HG02870 (cell line): ENCODE measurements around the gene KCNAB1.

Experiments used
- ATAC-seq: cut with Tn5 transposase; IDR thresholded peaks from one replicate; pipeline ENCODE4 v1.9.1; 2021; ENCODE audit warnings: mild to moderate bottlenecking, moderate library complexity; ENCODE audit not compliant: unreplicated experiment

Gene KCNAB1

DNA sequence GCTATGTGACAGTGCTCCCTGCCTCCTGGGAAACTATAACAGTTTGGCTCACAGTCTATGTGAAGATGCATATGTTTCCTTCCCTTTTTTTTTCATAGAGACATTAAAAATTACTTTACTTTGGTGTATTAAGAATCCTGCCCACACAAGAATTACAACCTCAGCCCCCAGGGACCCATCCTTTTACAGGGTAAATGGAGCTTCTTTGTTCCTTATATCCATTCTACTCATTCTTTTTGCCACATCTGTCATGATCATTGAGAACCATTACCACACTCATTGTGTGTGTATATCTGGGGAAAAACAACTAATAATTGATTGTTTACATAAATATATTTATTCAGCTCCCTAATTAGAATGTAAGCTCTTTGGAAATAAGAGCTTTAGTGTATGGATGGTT lies 277.2 kb downstream of the KCNAB1 start:
- no peak for ATAC-seq

DNA sequence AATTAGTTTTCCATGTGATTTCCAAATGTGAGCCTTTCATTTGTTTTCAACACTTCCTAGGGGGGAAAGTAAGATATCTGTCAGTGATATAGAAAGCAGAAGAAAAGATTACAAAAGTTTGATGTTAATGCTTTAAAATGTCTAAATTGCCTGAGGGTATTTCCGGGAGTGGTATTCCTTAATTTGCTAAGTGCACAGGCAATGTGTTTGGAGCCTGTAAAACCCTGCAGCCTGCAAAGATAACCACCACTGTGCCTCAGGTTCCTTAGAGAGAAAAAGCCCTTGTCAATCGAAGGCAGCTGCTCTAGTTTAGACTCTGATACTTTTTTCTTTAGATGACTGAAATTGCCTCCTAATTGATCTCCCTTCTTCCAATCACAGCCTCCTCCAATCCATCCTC lies 279.7 kb downstream of the KCNAB1 start:
- no peak for ATAC-seq

DNA sequence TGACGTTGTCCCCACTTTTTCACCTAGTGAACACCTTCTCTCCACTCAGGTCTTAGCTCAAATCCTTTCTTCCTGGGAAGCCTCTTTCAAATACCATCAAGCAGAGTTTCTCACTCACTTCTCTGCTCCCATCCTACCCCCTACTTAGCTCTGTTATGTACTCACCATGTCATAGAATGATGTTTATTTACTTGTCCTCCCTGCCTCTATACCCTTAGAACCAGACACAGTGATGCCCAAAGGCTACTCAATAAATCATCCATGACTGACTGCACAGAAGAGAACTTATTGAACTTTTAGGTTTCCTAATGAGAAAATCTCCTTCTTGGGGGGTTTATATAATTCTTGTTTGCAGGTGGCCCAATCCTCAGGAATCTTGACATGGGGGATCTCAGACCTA lies 280.4 kb downstream of the KCNAB1 start:
- no peak for ATAC-seq

DNA sequence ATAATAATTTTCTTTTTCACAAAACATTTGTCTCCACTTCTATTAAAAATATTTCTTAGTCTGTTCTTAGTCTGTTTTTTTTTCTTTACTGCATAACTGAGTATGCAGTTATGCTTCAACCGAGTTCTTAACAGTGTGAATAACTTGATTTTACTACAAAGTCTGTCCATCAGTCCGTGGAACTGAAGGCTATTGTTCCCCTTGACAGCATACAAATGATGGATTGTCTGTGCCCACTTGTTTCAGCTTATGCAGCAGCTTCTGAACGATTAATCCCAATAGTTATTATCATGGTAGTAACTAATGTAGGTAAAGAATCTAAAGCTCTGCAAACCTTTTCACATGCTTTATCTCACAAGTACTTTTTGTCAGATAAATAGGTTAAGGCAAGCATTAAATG lies 283.8 kb downstream of the KCNAB1 start:
- no peak for ATAC-seq

DNA sequence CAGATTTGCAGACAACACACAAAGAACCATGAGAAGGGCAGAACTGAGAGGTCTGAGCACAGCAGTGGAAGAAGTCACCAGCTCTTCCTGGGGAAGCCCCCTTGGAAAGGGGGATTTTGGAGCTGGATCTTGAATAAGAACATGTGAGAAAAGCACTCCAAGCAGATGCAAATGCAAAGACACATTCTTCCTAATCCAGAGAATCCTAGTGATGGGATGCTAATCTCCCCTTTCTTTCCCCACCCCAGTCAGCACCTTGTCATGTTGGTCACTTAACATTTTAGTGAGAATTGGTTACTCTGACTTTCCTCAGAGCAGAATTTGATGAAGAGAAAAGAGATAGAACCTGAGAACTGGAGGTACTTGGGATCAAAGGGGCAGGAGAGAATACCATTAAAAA lies 286.0 kb downstream of the KCNAB1 start:
- no peak for ATAC-seq

DNA sequence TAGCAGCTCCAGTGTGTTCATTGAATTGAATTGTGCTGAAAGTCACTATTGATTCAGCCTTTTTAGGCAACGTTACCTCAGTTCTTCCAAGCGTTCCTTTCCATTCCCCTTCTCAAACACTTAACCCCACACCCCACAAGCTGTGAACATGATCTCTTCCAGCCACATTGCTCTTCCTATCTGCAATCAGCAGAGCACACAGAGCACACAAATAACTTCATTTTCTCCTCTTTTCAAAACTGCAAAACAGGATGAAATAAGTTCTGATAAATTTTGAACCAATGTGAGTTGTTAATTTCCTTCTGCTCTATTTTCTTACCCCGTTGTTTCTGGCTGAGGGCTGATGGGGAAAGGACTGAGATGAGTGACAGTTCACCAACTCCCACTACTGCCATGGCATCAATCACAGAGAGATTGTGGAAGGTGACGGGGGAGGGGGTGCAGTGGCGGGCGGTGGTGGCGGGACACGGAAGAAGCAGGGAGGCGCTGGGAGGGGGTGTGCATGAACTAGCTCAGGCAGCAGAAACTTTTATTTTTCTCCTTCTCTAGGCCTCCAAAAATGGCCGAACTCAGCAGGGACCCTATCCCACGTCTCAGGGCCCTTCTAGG lies 287.3 kb downstream of the KCNAB1 start:
- ATAC-seq: no peak

DNA sequence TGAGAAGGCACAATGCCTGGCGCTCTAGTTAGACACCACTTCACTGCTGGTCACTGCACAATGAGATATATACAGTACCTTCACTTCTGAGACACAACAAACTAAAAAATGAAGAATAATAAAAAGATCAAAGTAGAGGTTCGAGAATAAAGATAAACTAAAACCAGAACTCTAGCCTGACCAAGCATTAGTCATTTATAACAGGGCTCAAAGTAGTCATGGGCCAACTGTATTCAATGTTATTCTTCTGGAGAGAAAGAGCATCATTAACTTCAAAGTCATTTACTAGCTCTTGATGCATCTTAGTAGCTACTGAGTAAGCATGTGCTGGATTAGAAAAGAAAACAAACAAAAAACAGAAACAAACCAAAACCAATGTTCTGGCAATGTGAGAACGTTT lies 289.3 kb downstream of the KCNAB1 start:
- no peak for ATAC-seq

DNA sequence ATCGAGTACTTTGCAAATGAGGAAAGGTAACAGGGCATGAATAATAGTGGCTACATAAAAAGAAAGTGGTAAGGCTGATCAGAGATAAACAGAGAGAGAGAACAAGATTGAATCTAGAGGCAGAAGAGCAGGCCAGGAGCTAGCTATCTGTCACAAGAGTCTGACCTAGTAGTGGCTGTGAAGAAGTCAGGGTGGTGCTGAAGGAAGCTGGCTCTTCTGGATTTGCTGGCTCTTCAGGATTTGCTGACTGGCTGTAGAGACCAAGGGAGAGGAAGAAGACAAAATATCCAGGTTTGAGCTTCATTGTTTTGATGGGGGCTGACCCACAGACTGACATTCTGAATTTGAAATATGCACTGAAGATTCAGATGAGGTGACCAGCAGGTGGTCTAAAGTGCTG lies 292.2 kb downstream of the KCNAB1 start:
- no peak for ATAC-seq

DNA sequence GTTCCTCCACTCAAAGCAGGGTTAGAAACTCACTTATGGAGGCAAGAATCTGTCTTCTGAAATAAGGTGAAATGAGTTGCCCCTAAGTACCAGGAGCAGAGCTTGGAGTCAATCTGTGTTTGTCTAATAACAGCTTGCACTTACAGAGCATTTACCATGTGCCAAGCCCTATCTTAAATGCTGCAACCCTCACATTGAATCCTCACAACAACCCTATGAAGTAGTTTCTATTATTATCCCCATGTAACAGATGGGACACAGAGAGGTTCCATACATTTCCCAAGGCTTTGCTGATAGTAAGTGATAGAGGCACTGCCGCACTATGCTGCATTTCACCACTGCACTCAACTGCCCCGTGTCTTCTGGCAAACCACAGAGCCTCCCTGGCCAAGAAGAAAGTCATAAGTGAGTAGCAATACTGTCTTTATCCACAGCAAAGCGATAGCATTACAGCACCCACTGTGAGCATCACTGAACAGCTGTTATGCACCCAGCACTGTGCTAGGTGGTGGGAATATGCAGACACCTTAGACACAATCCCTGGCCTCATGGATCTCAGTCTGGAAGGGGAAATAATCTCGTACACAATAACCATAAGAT lies 293.0 kb downstream of the KCNAB1 start:
- no peak for ATAC-seq

DNA sequence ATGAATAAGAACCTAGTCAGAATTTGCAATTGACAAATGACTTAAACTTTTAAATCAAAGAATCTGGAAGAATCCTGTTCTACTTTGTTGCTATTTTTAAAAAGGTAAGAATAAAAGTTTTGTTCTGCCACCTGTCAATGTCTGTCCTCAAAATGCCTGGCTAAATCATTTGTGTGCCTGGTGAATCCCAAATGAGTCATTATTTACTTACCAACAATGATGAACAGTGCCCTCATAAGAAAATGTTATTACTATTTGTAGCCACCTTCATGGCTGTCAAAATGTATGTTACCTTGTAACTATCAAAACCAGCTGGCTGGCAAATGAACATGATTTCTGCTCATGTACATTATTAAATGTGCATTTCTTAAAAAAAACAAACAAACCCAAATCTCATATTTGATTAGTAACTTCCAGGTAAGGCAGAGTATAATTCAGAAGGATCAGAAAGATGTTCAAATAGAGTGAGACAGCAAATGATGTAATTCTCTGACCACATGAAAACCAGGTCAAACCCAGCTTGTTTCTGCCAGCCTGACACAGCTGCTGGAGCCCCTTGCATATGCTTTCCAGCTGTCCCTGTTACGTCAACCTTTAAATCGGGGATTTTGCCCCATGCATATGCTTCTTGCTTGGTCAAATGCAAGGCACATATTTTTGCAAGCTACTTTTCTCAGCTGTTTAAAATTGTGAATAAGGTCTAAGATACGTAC lies 296.6 kb downstream of the KCNAB1 start:
- no peak for ATAC-seq

DNA sequence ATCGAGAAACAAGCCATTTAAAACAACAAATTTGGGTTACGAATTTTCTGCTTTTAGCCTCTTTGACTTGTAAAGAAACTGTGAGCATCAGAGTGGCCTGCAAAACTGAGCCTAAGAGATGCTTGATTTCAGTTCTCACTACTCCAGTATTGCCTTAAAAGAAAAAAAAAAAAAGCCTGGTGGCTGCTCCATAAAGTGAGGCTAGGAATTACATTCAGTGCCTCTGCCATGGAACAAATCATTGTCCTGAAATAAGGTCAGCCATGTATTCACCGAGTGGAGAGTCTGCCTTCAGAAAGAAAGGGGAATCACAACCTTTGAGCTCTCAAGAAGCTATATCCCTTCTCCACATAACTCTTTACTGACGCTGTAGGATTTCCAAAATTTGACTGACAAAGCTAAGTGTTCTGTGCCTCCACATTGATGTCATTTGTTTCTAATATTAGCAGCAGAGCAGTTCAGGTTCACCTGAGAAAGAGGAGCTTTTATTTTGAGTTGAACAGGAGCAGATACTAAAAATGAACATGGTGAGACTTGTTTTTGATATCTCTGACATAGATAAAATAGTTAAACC lies 297.3 kb downstream of the KCNAB1 start:
- no peak for ATAC-seq

DNA sequence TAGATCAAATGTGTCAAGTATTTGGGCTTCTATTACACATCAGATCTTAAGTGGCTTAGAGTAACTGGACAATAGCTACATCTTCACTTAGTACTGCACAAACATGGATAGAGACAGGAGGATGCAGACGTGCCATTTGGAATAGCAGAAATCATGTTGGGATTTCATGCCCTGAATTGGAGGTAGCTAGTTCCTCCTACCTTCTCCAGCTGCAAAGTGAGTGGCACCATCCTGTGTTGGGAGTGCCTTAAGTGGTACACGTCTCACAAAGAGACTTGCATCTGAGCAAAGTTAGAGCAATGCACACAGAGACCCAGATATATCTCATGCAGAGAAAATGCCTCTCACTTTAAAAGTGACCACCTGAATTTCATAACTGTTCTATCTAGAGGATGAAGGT lies 298.1 kb downstream of the KCNAB1 start:
- no peak for ATAC-seq

DNA sequence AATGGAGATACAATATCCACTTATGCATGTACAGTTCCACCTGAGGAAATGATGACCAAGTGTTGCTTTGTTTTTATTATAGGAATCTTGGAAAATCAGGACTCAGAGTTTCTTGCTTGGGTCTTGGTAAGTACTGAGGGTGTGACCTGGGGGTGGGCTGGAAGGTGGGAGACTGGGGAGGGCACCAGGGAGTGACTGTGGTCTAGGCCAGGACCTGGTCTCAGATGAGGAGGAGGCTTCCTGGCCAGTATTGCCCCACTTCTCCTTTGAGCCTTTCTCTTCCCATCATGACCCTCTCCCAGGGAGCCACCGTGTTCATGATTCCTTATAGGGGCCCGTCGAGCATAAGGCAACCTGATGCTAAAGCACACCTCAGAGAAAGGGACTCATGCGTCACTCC lies 301.2 kb downstream of the KCNAB1 start:
- ATAC-seq: no peak

DNA sequence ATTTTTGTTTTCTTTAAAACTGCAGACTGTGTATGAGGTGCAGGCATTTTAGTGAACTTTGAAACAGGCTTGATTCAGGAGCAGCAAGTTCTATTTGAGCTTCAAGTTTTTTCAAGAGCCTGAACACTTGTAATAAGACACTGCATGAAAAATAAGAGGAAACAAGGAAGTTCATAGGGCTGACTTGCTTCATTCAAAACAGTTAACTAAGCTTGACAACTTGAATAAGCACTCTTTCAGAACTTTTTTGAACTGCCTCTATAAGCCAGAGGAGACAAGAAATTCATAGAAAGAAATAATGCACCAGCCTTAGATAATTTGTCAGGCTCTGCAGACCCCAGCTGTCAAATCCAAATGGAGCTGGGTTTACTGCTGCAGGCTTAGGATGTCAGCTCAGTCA lies 304.4 kb downstream of the KCNAB1 start:
- no peak for ATAC-seq

DNA sequence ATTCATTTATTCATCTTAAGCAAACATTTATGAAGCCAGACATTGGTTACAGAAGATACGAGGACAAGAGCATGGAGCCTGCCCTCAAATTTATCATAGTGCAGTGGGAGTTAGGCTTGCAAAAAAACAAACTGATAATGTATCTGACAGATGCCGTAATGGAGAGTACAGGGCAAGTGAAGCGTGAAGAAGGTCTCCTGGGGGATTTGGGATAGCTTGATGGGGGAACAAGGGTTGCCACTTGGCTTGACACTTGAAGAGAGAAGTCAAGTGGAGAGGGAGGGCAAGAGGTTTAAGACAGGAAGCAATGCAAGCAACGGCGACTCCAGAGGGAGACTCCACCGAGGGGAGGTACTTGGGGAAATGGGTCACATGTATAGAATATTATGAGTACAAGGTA lies 305.3 kb downstream of the KCNAB1 start:
- no peak for ATAC-seq

DNA sequence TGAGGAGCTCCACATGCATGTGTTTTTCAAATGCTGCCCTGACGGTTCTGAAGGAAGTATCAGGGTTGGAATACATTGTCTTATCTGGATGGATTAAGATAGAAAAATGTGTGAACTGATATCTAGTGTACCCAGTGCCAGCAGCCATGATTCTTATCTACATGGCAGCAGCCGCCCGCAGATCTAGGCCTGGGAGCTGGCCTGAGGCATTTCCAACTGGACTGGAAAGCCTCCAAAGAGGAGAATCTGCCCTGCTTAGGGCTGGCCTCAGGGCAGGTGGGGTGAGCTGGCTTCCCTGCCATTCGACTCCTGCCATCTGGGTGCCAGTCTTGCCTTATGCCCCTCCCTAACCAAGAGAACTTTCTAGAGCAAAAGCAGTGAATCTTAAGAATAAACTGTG lies 308.7 kb downstream of the KCNAB1 start:
- no peak for ATAC-seq

DNA sequence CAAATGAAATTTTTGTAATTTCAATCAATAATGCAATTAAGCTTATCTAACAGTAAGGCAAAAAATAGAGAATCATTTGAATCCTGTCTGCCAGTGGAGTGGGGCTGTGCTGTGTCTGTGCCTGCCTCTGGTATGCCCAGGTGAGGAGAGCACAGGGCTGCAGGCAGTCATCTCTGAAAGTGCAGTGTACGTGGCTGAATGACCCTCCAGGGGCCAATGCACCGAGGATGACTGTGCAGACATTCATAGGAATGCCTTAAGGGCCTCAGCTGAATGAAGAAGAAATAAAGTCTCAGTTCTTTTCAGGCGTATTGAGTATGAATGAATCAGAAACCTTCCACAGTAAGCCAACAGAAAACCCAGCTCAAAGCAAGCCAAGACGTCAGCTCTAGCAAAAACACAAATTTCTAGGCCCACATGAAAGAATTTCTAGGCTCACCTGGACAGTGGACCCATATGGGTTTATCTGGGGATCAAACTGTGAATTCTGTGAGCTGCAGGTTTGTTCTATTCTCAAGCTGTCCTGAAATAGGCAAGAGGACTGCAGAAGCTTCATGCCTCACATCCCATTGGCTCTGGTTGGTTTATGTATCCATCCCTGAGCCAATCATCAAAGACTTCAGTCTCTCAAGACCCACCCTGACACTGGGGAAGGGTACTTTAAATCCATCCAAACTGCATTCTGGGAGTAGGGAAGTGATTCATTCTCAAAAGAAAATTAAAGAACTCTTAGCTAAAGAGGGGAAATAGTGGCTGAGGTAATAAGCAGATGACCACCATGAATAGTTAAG lies 311.2 kb downstream of the KCNAB1 start:
- ATAC-seq: no peak

DNA sequence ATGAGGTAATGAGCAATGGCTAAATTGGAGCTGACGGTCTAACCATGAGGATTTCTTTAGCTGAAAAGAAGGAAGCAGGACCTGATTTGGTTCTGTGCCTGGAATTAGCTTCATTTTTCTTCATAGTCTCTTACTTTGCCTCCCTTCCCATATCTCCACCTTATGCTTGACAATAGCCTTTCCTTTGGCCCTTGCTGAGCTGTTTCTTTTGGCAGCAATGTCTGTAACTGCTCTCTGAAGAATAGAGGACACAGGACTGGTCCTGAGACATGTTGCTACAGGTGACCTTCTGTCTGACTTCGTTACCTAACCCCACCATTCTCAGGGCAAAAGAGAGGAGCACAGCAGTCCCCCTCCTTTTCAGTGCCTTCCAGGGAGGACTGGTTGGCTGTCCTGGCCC lies 312.2 kb downstream of the KCNAB1 start:
- ATAC-seq: no peak

DNA sequence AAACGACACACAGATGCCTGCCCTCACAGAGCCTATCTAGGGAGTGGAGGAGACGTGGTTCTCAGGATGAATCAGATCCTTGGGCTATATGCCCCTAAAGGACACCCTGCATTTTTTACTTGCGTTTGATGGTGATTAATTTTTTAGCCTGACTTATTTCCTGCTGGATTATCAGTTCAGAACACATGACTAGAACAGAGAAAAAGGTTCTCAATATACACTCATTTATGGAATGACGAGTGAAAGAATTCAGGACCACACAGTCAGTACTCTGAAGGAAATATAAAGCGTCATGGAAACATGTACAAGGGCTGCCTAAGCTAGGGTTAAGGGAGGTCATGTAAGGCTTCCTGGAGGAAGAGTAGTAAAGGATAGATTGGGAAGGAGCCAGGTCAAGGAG lies 312.8 kb downstream of the KCNAB1 start:
- no peak for ATAC-seq

DNA sequence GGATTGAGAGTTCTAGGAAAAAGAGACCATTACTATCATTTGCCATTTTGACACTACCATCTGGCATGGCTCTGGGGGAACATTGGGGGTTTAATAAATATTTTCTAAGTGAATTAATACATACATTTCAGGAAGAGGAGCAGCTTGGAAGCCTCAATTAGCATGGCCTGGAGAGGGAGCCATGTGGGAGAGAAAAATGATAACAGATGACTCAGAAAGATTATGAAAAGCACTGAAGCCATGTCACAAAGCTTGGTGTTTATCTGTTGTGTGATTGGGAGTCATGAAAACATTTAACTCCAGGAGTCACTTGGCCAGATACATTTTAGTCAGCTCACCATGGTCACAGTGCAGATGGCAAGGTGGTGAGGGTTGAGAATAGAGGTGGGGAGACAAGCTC lies 313.5 kb downstream of the KCNAB1 start:
- ATAC-seq: no peak

DNA sequence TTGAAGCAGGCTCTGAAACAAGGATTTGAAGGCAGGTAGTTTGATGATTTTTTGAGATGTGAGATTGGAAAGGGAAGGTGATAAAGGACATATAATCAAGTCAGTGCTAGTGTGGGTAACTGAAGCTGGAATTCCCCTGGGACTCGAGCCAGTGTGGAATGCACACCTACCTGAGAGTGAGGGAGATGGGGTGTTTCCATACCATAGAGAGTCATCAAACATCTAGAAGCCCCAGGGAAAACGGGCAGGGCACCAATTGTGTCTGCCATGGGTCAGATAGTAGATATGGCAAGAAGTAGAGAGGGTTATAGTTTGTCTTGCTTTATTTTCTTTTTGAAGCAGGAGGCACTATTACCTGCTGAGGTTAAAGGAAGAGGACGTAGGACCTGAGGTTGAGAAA lies 314.5 kb downstream of the KCNAB1 start:
- no peak for ATAC-seq

DNA sequence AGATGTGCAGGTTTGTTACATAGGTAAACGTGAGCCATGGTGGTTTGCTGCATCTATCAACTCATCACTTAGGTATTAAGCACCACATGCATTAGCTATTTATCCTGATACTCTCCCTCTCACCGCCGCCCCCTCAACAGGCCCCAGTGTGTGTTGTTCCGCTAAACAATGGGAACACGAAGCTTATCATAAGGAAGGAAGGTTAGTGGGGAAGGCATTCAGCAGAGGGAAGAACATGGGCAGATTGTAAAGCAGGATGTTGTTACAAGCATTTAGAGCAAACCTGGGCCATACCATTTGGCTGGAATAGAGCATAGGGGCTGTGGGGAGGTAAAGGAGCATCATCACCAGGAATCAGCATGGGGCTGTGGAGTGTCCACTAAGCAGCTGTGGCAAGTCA lies 322.7 kb downstream of the KCNAB1 start:
- no peak for ATAC-seq
